ENCODE results near the gene MEDAG.
A peak's percentile ranks its signal among the peaks of the same experiment; 100 is the strongest.

Gene MEDAG

GRCh38 chr13:30905932-30906383, at the start of gene MEDAG:
TSS of gene MEDAG (plus strand) at chr13:30906271. CDS start at chr13:30906516, 245 bp downstream.
- DNase-seq (ENCODE audit: low spot score), result no peak

DNA sequence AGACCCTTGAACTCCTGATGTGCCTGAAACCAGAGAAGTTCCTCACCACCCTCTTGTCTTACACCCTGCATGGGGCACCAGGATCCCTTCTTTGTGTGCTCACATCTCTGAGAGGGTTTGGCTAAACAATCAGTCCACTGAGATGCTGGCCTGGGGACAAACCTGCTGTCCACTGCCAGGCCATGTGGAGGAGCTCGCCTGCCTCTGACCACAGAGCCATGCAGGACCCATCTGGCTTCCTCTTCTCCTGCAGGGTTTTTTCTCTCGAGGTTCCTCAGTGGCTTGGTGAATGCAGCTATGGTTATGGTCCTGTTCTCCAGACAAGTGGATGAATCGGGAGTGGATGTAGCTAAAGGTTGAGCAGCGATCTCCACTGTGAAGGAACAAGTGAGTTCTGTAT, 49.1 kb upstream of the MEDAG start:
- no peak for DNase-seq (ENCODE audit: low spot score)

GRCh38 chr13:30857636-30858035, 48.4 kb upstream of the MEDAG start:
- no peak for DNase-seq (ENCODE audit: low spot score)

DNA sequence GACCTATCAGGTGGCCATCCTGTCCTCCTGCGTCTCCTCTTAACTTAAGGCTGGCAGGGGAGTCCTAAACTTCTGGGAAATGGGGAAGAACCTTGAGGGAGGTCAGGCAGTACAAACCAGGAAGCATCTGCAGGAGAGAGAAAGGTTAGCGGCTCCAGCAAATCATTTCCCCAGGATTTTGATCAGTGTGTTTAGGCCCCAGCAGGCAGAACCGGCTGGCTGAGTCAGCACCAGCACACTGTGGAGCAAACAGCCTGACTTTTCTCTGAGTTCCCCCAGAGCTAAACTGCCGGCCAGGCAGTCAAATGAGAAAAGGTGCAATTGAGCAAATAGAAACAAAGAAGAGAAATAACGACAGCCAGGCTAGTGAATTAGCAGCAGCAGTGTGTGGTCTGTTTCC, 46.7 kb upstream of the MEDAG start:
- DNase-seq (ENCODE audit: low spot score), result no peak

GRCh38 chr13:30861163-30861562, 44.9 kb upstream of the MEDAG start:
- no peak for DNase-seq (ENCODE audit: low spot score)

DNA sequence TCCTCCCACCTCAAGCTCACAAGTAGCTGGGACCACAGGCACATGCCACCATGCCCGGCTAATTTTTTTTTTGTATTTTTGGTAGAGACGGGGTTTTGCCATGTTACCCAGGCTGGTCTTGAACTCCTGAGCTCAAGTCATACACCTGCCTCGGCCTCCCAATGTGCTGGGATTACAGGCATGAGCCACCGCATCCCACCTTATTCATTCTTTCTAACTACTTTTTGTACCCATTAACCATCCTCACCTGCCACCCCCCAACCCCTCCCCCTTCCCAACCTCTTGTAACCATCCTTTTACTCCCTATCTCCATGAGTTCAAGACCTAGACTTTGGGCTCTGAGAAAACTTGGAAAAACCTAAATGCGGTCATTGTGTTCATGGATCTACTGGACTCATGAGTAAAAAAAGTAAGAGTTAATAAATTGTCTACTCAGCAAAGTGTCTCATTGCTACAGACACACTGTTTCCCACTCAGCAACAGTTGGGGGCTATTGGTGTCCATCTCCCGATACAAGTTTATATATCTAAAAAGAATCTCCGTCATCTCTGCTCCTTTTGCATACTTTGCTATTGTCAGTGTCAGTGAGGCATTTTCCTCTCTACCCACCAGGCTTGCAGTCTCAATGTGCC, 44.1 kb upstream of the MEDAG start:
- no peak for DNase-seq (ENCODE audit: low spot score)

GRCh38 chr13:30862707-30863106, 43.4 kb upstream of the MEDAG start:
- DNase-seq (ENCODE audit: low spot score), result no peak

GRCh38 chr13:30863231-30863630, 42.8 kb upstream of the MEDAG start:
- no peak for DNase-seq (ENCODE audit: low spot score)

DNA sequence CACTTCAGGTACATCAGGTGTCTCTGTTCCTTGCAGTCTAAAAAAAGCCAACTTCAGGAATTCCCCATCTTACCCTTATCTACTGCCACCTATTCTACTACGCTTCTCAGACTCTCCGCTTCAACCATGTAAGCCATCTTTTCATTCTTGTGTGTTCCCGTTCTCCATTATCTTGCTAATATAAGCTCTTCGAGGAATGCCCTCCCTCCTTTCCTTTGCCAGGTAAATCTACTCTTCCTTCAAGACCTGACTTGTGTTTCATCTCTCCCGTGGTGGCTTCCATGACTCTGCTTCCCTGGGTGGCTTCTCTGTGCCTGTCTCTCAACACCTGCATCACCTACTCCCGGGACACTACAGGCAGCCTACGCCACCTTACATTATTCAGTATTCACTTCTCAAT, 42.3 kb upstream of the MEDAG start:
- no peak for DNase-seq (ENCODE audit: low spot score)

DNA sequence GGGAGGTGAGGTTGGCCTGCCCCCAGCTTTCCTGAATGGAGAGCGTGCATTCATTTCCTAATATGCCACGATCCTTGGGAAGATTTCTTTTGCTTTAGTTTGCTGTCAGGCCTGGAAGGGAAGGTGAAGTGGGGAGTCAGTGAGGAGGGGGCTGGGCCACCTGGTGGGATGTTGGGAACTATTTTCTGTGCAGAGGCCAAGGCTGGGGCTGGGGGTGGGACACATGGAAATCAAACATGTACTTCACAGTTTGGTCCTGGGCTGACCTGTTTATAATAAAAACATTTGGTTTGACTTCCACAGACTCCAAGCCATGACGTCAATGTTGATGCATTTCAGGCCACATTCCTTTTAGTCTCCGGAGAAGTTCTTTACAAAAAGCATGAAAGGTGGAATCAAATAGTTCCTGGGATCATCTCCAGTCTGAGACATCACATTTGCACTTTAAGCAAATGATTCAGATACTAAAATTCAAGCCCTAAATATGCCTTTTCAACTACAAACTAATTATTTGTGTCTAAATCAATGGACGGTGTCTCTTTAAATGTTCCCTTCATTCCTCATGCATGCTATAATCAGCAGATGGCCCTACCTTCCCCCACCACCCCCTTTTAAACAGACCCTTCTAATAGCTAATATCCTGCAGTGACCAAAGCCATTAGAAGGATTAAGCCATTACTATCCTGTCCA, 41.5 kb upstream of the MEDAG start:
- DNase-seq (ENCODE audit: low spot score), result no peak

DNA sequence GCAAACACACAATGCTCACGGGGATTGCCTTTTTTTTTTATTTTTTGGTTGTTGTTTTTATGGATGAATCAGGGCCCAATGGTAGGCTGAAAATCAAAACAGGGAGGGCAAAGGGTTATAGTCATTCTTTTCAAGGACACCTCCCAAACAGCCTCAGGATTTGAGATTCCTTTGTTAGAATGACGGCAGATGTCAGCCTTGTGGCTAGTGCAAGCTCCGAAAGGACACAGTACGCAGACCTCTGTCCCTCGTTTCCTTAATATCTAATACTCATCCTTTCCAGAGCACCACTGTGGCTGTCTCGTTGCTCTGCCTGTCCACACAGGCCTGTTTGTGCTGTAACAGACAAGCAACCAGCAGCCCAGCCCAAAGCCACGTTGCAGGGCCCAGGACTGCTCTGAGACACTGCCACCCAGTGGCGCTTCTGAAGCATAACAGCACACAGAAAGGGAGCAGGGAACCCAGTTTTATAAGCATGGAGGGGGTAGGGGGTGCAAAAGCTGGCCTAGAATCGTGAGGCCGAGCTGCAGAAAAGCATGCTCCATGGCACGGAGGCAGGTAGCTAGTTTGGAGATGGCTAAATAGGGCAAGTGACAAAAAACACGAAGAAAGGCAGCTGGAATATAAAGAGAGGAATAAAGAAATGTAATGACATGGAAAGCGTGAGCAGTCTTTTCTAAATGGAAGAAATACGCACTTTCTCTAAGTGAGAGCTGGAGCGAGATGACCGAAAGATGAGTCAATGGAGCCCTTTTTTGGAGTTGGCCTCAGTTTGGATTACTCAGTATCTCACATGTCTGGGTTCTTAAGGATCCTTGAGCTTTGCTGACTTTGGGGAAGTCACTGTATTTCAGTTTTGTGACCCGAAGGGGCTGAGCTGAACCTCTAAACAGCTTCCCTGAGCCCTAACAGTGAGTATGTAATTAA, 40.7 kb upstream of the MEDAG start:
- DNase-seq (ENCODE audit: low spot score), result peak; percentile 46

DNA sequence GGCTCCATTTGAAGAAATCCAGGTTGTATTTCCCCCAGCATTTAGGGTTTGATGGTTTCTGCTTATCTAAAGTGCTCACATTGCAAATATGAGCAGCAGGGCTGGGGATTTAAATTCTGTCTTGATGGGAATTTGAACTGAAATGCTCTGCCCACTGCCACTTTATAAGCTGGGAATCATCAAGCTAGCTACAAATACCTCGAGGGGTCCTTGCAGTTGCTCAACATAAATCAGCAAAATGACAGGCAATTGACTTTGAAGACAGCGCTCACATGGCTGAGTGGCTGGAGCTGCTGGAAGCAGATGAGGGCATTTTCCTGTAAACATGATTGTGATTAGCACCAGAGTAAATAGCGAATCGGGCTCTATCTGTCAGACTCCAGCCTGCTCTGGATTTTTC, 39.4 kb upstream of the MEDAG start:
- no peak for DNase-seq (ENCODE audit: low spot score)

DNA sequence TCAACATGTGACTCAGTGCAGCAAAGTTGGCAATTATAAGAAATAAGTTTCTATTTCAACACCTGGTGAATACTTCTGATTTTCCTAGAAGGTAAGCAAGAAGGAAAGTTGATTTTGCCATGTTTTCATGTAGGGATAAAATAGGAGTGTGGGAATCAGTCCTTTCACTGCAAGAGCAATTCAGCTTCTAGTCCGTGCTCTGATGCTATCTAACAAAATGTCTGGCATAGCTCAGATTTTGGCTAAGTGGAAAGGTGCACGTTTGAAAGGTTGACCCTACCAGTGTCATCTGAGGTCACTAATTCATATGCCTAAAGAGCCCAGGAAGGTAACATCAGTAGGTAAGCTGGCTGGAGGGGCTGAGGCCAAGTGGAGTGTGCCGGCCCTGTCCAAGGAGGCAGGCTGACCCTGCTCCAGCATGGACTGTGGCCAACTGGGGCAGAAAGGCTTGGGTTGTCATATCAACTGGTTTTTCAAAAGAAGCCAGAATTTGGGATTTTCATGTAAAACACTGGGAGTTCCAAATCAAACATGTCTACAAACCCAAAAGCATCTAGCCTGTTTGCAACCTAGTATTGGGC, 38.9 kb upstream of the MEDAG start:
- no peak for DNase-seq (ENCODE audit: low spot score)

GRCh38 chr13:30868799-30869470, 37.1 kb upstream of the MEDAG start:
- no peak for DNase-seq (ENCODE audit: low spot score)

- no peak for DNase-seq (ENCODE audit: low spot score)
Measured at GRCh38 chr13:30869491-30869890, 36.6 kb upstream of the MEDAG start.

DNA sequence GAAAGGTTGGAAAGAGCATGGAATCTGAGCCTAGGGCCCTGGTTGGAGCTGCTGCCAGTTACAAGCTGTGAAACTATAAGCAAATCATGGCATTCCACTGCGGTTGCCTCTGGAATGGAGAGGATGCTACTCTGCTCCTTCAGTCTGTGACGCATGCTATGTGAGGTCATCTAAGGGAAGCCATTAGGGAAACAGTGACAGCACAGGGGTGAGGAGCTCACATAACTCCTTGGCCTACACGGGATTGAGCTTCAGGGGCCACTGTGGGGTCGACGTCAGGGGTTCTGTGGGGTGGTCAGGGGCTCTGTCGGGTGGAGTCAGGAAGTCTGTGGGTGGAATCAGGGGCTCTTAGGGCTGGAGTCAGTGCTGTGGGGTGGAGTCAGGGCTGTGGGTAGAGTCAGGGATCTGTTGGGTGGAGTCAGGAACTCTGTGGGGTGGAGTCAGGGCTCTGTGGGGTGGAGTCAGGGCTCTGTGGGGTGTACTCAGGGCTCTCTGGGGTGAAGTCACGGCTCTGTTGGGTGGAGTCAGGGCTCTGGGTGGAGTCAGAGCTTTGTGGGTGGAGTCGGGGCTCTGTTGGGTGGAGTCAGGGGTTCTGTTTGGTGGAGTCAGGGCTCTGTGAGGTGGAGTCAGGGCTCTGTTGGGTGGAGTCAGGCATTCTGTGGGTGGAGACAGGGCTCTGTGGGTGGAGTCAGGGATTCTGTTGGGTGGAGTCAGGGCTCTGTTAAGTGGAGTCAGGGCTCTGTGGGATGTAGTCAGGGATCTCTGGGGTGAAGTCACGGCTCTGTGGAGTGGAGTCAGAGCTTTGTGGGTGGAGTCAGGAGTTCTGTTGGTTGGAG, 35.8 kb upstream of the MEDAG start:
- DNase-seq (ENCODE audit: low spot score), result no peak

DNA sequence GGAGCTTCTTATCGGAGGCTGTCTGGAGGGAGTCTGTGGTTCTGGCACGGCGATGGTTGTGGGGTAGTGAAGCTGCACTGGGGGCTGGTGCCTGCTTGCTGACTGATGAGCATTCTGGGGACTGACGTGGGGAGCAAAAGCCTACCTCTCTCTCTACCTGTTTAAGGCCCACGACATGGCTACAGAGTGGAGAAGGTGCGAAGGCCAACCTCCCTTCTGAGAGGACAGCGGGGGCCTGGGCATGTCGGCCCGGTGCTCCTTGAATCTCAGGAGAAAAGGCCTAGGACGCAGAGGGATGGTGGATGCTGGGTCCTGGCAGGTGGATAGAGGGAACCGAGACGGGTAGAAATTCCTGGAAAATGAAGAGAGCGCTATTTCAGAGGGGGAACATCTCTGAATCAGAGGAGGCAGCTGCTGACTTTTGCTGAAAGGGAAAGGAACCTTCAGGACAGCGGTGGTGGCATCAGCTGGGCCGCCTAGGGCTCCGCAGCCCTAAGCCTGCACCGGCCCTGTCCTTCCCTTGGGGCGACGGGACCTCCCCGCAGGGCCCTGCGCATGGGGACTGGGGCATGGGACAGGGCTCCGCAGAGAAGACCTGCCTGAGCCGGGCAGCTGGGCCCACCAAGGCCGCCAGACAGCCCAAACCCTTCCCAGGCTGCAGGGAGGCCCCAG, 35.0 kb upstream of the MEDAG start:
- no peak for DNase-seq (ENCODE audit: low spot score)

GRCh38 chr13:30871588-30872275, 34.3 kb upstream of the MEDAG start:
- DNase-seq (ENCODE audit: low spot score), result no peak

GRCh38 chr13:30872276-30872594, 33.8 kb upstream of the MEDAG start:
- DNase-seq (ENCODE audit: low spot score), result no peak

Measured in CD4-positive, alpha-beta T cell treated with Interleukin-2 at 100 ng/mL for 4 hours (primary cell).